HepG2 (cell line): ENCODE measurements around the gene STX2. TPM values are rescaled to one million over a fixed set of nuclear protein-coding genes. Genes with fewer than 3 reads are reported as not detected.

Experiments
- ATF7 ChIP-seq, 2 experiments: fragments of 450-650 bp in 1 of 2; sonication (generic) in 1 of 2; formaldehyde crosslinking in 1 of 2; IDR thresholded peaks; 2 replicates each; pipeline versions ENCODE4 v1.4.0 to v1.6.1; 2016 to 2020; ENCODE audit warnings: antibody characterized with exemption in 1 of 2, mild to moderate bottlenecking in 1 of 2, missing genetic modification reagents in 1 of 2
- FUBP1 ChIP-seq: sonication (generic); formaldehyde crosslinking; IDR thresholded peaks from 2 replicates; pipeline ENCODE4 v1.5.1; 2020; ENCODE audit warnings: missing genetic modification reagents, mild to moderate bottlenecking, borderline replicate concordance
- HOXA7 ChIP-seq: sonication (generic); formaldehyde crosslinking; IDR thresholded peaks from 2 replicates; pipeline ENCODE4 v1.8.1; 2022; ENCODE audit warnings: mild to moderate bottlenecking, missing genetic modification reagents, moderate library complexity
- LCORL ChIP-seq, 2 experiments: fragments of 450-650 bp in 1 of 2; sonication (generic) in 1 of 2; formaldehyde crosslinking in 1 of 2; IDR thresholded peaks; 2 replicates each; pipeline versions ENCODE4 v1.5.0 to v1.6.1; 2017 to 2020; ENCODE audit warnings: antibody characterized with exemption in 1 of 2, missing genetic modification reagents in 1 of 2
- MEF2D ChIP-seq: sonication (generic); formaldehyde crosslinking; IDR thresholded peaks from 2 replicates; pipeline ENCODE4 v1.5.1; 2020; ENCODE audit warnings: mild to moderate bottlenecking, missing genetic modification reagents
- MXI1 ChIP-seq: IDR thresholded peaks from 3 replicates; pipeline ENCODE4 v1.6.1; 2012; ENCODE audit warnings: low read depth, low read length, inconsistent platforms, borderline replicate concordance
- NR2F6 ChIP-seq, 2 experiments: IDR thresholded peaks; 2 replicates each; pipeline ENCODE4 v1.6.1; 2016; ENCODE audit warnings: antibody characterized with exemption in 1 of 2, mild to moderate bottlenecking in 1 of 2
- PHF5A ChIP-seq: IDR thresholded peaks from one replicate; pipeline ENCODE4 v1.6.1; 2018; ENCODE audit warnings: low read depth, missing genetic modification reagents; ENCODE audit not compliant: unreplicated experiment
- ZEB1 ChIP-seq: IDR thresholded peaks from 2 replicates; pipeline ENCODE4 v1.6.1; 2012; ENCODE audit warnings: mild to moderate bottlenecking, low read depth, inconsistent platforms; ENCODE audit not compliant: insufficient replicate concordance
- ZNF24 ChIP-seq: fragments of 450-650 bp; IDR thresholded peaks from 2 replicates; pipeline ENCODE4 v1.6.1; 2017; ENCODE audit warnings: antibody characterized with exemption, mild to moderate bottlenecking
- ZNF3 ChIP-seq: IDR thresholded peaks from 2 replicates; pipeline ENCODE4 v1.7.0; 2017; ENCODE audit warnings: inconsistent platforms
- ZNF501 ChIP-seq: sonication (generic); formaldehyde crosslinking; IDR thresholded peaks from 2 replicates; pipeline ENCODE4 v1.5.1; 2020; ENCODE audit warnings: mild to moderate bottlenecking, moderate library complexity, missing genetic modification reagents
- polyA plus RNA-seq, 8 experiments: library from polyadenylated mRNA; depleted of rRNA in 3 of 8; stranded (reverse) in 7 of 8; unstranded in 1 of 8; fragments of >200 nt; fragmentation: Illumina TruSeq in 4 of 8; extraction: Trizol in 4 of 8; gene quantifications; 2 replicates each; pipeline versions ENCODE4 v1.2.1 to v1.2.3, GENCODE V29; 2011 to 2016; ENCODE audit warnings: low read depth in 4 of 8, missing spikeins in 1 of 8, mixed read lengths in 1 of 8; ENCODE audit not compliant: insufficient read depth in 1 of 8
- total RNA-seq, 5 experiments: library from RNA; depleted of rRNA; stranded (reverse); fragments of >200 nt; fragmentation: Illumina TruSeq; extraction: Trizol; gene quantifications; 2 replicates each; pipeline ENCODE4 v1.2.3, GENCODE V29; 2016; ENCODE audit warnings: low read depth in 1 of 5

The STX2 gene
- total and polyA plus RNA-seq, 2 of the 13 experiments (the other 11 are each of a cell fraction or from before 2014, with no cell fraction given) = 13.4 to 25.1 TPM

- TF ChIP-seq ZNF501 (no peak), ATF7 (IDR thresholded peaks at IDR 0.05) (peak; percentile 38; the same call in 1 of the 2 replicates), ATF7 (CRISPR knock-in tag; IDR thresholded peaks at IDR 0.05) (no peak), HOXA7 (no peak), ZEB1 (no peak), FUBP1 (CRISPR knock-in tag) (no peak), PHF5A (no peak), MEF2D (no peak), LCORL (IDR thresholded peaks at IDR 0.05) (peak; percentile 92), LCORL (CRISPR knock-in tag; IDR thresholded peaks at IDR 0.05) (no peak), MXI1 (no peak), ZNF3 (CRISPR knock-in tag) (no peak), NR2F6 (IDR thresholded peaks at IDR 0.05) (no peak), NR2F6 (CRISPR knock-in tag; IDR thresholded peaks at IDR 0.05) (no peak), ZNF24 (no peak)
These were observed 84.7 kb downstream of the STX2 start (continued) for GRCh38 chr12:130754234-130754901.
